ENCODE data around the gene ARL4A. TPM values are rescaled to one million over a fixed set of nuclear protein-coding genes. Genes with fewer than 3 reads are reported as not detected.
"Not testable (repeated sequence)": the region's sequence is repeated elsewhere in the genome, so short reads cannot be mapped to it uniquely, and the experiment has no call there.

The ARL4A gene
- total RNA-seq, 1 donor from 2014 or later: 12.3 TPM

- no peak overlapping the region for H3K27ac Mint-ChIP-seq (ENCODE audit: unreplicated experiment)
- H3K27me3 Mint-ChIP-seq (ENCODE audit: unreplicated experiment): peaks cover 2% of the 10 kb centered on the region
- no peak for DNase-seq
- no peak overlapping the region for H3K4me3 Mint-ChIP-seq (ENCODE audit: unreplicated experiment)
- H3K36me3 Mint-ChIP-seq (ENCODE audit: unreplicated experiment): no peaks in the 10 kb centered on the region
- TF ChIP-seq CTCF (IDR thresholded peaks at IDR 0.05; ENCODE audit: partially characterized antibody, unreplicated experiment): no peak
- H3K4me1 Mint-ChIP-seq (ENCODE audit: low read depth, unreplicated experiment): no peaks in the 10 kb centered on the region
- H3K9me3 Mint-ChIP-seq (ENCODE audit: unreplicated experiment): no peaks in the 10 kb centered on the region
These were observed 34.3 kb upstream of the ARL4A start for GRCh38 chr7:12653110-12653509.

- DNase-seq: no peak
- Mint-ChIP-seq H3K9me3 (ENCODE audit: unreplicated experiment) (no peaks in the 10 kb centered on the region), H3K27ac (ENCODE audit: unreplicated experiment) (no peak overlapping the region), H3K4me3 (ENCODE audit: unreplicated experiment) (no peak overlapping the region), H3K27me3 (ENCODE audit: unreplicated experiment) (peaks cover 2% of the 10 kb centered on the region), H3K36me3 (ENCODE audit: unreplicated experiment) (no peaks in the 10 kb centered on the region), H3K4me1 (ENCODE audit: low read depth, unreplicated experiment) (no peaks in the 10 kb centered on the region)
- no peak for TF ChIP-seq CTCF (IDR thresholded peaks at IDR 0.05; ENCODE audit: partially characterized antibody, unreplicated experiment)
These were observed 33.9 kb upstream of the ARL4A start for GRCh38 chr7:12653518-12653917.

GRCh38 chr7:12655161-12655560, 32.3 kb upstream of the ARL4A start:
- DNase-seq: no peak
- TF ChIP-seq CTCF (IDR thresholded peaks at IDR 0.05; ENCODE audit: partially characterized antibody, unreplicated experiment): no peak
- Mint-ChIP-seq H3K27me3 (ENCODE audit: unreplicated experiment) (peaks cover 2% of the 10 kb centered on the region), H3K4me1 (ENCODE audit: low read depth, unreplicated experiment) (no peaks in the 10 kb centered on the region), H3K27ac (ENCODE audit: unreplicated experiment) (no peak overlapping the region), H3K9me3 (ENCODE audit: unreplicated experiment) (no peaks in the 10 kb centered on the region), H3K4me3 (ENCODE audit: unreplicated experiment) (no peak overlapping the region), H3K36me3 (ENCODE audit: unreplicated experiment) (no peaks in the 10 kb centered on the region)

GRCh38 chr7:12660423-12660822, 27.0 kb upstream of the ARL4A start:
- not testable (repeated sequence) for H3K9me3 Mint-ChIP-seq (ENCODE audit: unreplicated experiment); DNase-seq; H3K27me3 Mint-ChIP-seq (ENCODE audit: unreplicated experiment); H3K4me1 Mint-ChIP-seq (ENCODE audit: low read depth, unreplicated experiment); H3K4me3 Mint-ChIP-seq (ENCODE audit: unreplicated experiment); H3K36me3 Mint-ChIP-seq (ENCODE audit: unreplicated experiment); H3K27ac Mint-ChIP-seq (ENCODE audit: unreplicated experiment)

GRCh38 chr7:12660986-12661385, 26.4 kb upstream of the ARL4A start:
- H3K4me3 Mint-ChIP-seq (ENCODE audit: unreplicated experiment); H3K27ac Mint-ChIP-seq (ENCODE audit: unreplicated experiment); H3K36me3 Mint-ChIP-seq (ENCODE audit: unreplicated experiment); H3K27me3 Mint-ChIP-seq (ENCODE audit: unreplicated experiment); H3K4me1 Mint-ChIP-seq (ENCODE audit: low read depth, unreplicated experiment); H3K9me3 Mint-ChIP-seq (ENCODE audit: unreplicated experiment); DNase-seq: not testable (repeated sequence)

DNA sequence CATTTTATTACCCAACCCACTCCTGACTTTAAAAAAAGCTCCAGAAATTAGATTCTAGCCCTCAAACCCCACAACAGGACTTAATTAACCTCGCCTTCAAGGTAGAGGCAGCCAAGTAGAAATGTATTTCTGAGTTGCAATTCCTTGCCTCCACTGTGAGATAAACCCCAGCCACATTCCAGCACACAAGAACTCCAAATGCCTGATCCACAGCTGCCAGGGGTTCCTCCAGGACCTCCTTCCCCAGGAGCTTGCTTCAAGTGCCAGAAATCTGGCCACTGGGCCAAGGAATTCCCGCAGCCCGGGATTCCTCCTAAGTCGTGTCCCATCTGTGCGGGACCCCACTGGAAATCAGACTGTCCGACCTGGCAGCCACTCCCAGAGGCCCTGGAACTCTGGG, 25.9 kb upstream of the ARL4A start:
- H3K27ac Mint-ChIP-seq (ENCODE audit: unreplicated experiment): no peak overlapping the region
- H3K9me3 Mint-ChIP-seq (ENCODE audit: unreplicated experiment): no peaks in the 10 kb centered on the region
- DNase-seq: no peak
- no peak for TF ChIP-seq CTCF (IDR thresholded peaks at IDR 0.05; ENCODE audit: partially characterized antibody, unreplicated experiment)
- H3K4me1 Mint-ChIP-seq (ENCODE audit: low read depth, unreplicated experiment): no peaks in the 10 kb centered on the region
- H3K4me3 Mint-ChIP-seq (ENCODE audit: unreplicated experiment): no peak overlapping the region
- H3K36me3 Mint-ChIP-seq (ENCODE audit: unreplicated experiment): no peaks in the 10 kb centered on the region
- H3K27me3 Mint-ChIP-seq (ENCODE audit: unreplicated experiment): no peaks in the 10 kb centered on the region

Data from glutamatergic neuron (in vitro differentiated cells).